WERI-Rb-1 (cell line): ENCODE measurements around the gene BTD.

Experiments used
- DNase-seq: peaks from one replicate; pipeline ENCODE4 v3.0.0-alpha.2; 2020
- H3K27ac ChIP-seq: fragments of 250-450 bp; sonication (Bioruptor Pico); 2 replicates; pipeline ENCODE4 v1.5.1; 2020; ENCODE audit warnings: mild to moderate bottlenecking, moderate library complexity
- H3K27me3 ChIP-seq: fragments of 250-450 bp; sonication (Bioruptor Pico); 2 replicates; pipeline ENCODE4 v1.5.1; 2021; ENCODE audit warnings: mild to moderate bottlenecking, low read depth, moderate library complexity; ENCODE audit not compliant: insufficient read depth, severe bottlenecking
- H3K36me3 ChIP-seq: fragments of 250-450 bp; sonication (Bioruptor Pico); 2 replicates; pipeline ENCODE4 v1.5.1; 2020; ENCODE audit warnings: mild to moderate bottlenecking, moderate library complexity
- H3K4me3 ChIP-seq: 2 replicates; pipeline ENCODE4 v1.5.1; 2011; ENCODE audit warnings: low read depth, mild to moderate bottlenecking, control low read depth, low read length
- H3K9me3 ChIP-seq: fragments of 250-450 bp; sonication (Bioruptor Pico); 2 replicates; pipeline ENCODE4 v1.5.1; 2021; ENCODE audit warnings: mild to moderate bottlenecking, moderate library complexity; ENCODE audit not compliant: severe bottlenecking
- TF ChIP-seq, protein P1 (sequence below): IDR thresholded peaks from 2 replicates; pipeline ENCODE4 v1.5.1; 2011; ENCODE audit warnings: low read depth, mild to moderate bottlenecking, control low read depth, inconsistent platforms, low read length

The BTD gene

GRCh38 chr3:15645740-15646501 is 44.4 kb downstream of the BTD start:
- Histone ChIP-seq H3K36me3 (no peaks in the 10 kb centered on the region), H3K4me3 (no peak overlapping the region), H3K9me3 (no peaks in the 10 kb centered on the region), H3K27ac (no peak overlapping the region), H3K27me3 (no peaks in the 10 kb centered on the region)
- DNase-seq = no peak
- TF ChIP-seq, protein P1, sequence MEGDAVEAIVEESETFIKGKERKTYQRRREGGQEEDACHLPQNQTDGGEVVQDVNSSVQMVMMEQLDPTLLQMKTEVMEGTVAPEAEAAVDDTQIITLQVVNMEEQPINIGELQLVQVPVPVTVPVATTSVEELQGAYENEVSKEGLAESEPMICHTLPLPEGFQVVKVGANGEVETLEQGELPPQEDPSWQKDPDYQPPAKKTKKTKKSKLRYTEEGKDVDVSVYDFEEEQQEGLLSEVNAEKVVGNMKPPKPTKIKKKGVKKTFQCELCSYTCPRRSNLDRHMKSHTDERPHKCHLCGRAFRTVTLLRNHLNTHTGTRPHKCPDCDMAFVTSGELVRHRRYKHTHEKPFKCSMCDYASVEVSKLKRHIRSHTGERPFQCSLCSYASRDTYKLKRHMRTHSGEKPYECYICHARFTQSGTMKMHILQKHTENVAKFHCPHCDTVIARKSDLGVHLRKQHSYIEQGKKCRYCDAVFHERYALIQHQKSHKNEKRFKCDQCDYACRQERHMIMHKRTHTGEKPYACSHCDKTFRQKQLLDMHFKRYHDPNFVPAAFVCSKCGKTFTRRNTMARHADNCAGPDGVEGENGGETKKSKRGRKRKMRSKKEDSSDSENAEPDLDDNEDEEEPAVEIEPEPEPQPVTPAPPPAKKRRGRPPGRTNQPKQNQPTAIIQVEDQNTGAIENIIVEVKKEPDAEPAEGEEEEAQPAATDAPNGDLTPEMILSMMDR = no peak

- H3K27ac ChIP-seq = no peak overlapping the region
- no peak for DNase-seq
- no peaks in the 10 kb centered on the region for H3K27me3 ChIP-seq
- H3K4me3 ChIP-seq = no peak overlapping the region
- H3K9me3 ChIP-seq = no peaks in the 10 kb centered on the region
- TF ChIP-seq, protein P1 = no peak
- H3K36me3 ChIP-seq = no peaks in the 10 kb centered on the region
These were observed 45.4 kb downstream of the BTD start for GRCh38 chr3:15646851-15647511.

DNA sequence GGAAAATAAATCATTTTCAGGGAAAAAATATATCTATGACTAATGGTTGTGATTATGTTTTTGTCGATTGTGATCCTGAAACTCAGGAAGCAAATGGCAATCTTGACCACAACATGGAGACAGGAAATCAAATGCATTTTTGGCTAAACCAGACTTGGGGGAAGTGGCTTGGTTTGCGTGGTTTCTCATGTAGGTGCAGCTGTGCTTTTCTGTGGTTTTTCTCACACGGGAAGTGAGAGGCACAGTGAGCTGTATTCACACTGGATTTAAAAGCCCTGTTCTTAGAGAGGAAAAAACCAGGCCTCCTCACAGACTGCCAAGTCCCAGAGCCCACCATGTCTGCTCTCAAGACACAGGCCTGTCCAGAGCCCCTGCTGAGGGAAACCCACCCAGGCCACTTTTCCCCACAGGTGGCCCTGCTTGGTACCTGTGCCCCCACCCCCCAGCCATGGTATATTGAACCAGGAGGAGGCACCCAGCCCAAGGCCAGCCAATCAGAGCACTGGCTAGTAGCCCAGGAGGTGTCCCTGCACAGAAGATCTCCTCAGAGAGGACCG is 46.1 kb downstream of the BTD start:
- TF ChIP-seq, protein P1 = no peak
- H3K27ac ChIP-seq = no peak overlapping the region
- H3K36me3 ChIP-seq = no peaks in the 10 kb centered on the region
- H3K27me3 ChIP-seq = no peaks in the 10 kb centered on the region
- DNase-seq = no peak
- no peak overlapping the region for H3K4me3 ChIP-seq
- no peaks in the 10 kb centered on the region for H3K9me3 ChIP-seq

GRCh38 chr3:15649341-15649740 is 47.8 kb downstream of the BTD start:
- Histone ChIP-seq H3K27me3 (no peaks in the 10 kb centered on the region), H3K4me3 (no peak overlapping the region), H3K27ac (no peak overlapping the region), H3K9me3 (no peaks in the 10 kb centered on the region), H3K36me3 (no peaks in the 10 kb centered on the region)
- DNase-seq = no peak
- TF ChIP-seq, protein P1 = no peak

GRCh38 chr3:15649858-15650257 is 48.3 kb downstream of the BTD start:
- Histone ChIP-seq H3K27me3 (no peaks in the 10 kb centered on the region), H3K27ac (no peak overlapping the region), H3K36me3 (no peaks in the 10 kb centered on the region), H3K9me3 (no peaks in the 10 kb centered on the region), H3K4me3 (no peak overlapping the region)
- DNase-seq = no peak
- TF ChIP-seq, protein P1 = no peak
